GM19463 (cell line): ENCODE results near the gene CD6.

Source experiments
- ATAC-seq: cut with Tn5 transposase; IDR thresholded peaks from one replicate; pipeline ENCODE4 v1.9.1; 2021; ENCODE audit warnings: mild to moderate bottlenecking, moderate library complexity; ENCODE audit not compliant: unreplicated experiment

The CD6 gene

DNA sequence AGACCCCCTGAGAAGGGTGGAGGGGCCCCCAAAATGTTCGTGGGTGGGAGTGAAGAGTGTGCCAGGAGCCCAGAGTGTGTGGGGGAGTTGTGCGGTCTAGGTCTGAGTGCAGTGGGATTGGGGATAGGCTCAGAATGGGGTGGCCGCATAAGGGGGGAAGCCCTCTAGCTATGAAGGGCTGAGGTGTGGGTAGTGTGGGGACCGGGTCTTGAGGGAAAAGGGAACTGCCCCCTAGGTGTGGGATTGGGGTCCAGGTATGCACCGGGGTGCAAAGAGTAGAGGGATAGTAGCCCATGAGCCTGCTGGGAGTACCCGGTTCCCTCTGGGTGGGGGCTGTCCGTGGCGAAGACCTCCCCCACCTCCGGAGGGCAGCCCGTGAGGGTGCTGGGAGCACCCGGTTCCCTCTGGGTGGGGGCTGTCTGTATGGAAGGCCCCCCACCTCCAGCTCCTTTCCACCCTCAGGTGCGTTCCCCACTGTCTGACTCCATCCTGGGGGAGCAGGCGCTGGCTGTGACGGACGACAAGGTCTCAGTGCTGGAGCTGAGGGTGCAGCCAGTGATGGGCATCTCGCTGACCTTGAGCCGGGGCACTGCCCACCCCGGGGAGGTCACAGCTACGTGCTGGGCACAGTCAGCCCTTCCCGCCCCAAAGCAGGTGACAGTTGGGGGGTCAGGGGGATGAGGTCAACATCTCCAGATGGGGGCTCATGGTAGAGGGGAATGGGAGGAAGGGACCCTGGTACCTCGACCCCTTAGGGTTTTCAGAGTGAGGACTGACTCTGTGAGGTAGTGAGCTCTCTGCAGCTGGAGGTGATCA is 36.5 kb upstream of the CD6 start:
- no peak for ATAC-seq

DNA sequence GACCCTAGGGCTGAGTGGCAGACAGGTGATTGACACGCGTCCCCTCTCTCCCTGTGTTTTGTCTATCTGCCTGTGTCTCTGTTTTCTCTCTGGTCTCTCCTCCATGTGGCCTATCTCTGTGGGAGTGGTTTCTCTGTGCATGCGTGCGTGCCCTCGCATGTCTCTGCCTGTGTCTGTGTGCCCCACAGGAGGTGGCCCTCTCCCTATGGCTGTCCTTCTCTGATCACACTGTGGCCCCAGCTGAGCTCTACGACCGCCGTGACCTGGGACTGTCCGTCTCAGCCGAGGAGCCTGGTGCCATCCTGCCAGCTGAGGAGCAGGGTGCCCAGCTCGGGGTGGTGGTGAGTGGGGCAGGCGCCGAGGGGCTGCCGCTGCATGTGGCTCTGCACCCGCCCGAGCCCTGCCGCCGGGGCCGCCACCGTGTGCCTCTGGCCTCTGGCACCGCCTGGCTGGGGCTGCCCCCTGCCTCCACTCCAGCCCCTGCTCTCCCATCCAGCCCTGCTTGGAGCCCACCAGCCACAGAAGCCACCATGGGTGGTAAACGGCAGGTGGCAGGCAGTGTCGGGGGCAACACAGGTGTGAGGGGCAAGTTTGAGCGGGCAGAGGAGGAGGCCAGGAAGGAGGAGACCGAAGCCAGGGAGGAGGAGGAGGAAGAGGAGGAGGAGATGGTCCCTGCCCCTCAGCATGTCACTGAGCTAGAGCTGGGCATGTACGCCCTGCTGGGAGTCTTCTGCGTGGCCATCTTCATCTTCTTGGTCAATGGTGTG is 35.6 kb upstream of the CD6 start:
- ATAC-seq: no peak

DNA sequence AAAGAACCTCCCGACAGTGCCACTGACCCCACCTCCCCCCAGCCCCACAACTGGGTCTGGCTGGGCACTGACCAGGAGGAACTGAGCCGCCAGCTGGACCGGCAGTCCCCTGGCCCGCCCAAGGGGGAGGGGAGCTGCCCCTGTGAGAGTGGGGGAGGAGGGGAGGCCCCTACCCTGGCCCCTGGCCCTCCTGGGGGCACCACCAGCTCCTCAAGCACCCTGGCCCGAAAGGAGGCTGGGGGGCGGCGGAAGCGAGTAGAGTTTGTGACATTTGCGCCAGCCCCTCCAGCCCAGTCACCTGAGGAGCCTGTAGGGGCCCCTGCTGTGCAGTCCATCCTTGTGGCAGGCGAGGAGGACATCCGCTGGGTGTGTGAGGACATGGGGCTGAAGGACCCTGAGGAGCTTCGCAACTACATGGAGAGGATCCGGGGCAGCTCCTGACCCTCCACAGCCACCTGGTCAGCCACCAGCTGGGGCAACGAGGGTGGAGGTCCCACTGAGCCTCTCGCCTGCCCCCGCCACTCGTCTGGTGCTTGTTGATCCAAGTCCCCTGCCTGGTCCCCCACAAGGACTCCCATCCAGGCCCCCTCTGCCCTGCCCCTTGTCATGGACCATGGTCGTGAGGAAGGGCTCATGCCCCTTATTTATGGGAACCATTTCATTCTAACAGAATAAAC is 34.9 kb upstream of the CD6 start:
- ATAC-seq: no peak

DNA sequence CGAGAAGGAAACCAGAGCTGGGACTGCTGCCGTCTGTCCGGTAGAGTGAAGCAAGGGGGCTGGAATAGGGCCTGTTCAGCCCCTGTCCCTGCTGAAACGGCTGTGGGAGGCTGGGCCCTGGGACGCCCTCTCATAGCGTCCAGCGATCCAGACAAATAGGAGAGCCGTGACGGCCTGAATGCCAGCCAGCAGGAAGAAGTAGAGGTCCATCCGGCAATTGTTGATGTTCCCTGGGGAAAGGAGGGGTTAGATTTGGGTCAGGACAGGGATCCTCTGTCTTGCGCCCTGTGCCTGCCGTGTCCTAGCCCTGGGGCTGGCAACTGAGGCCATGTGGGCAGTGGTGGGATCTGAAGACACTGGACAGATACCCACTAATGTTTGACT is 34.3 kb upstream of the CD6 start:
- ATAC-seq: no peak

DNA sequence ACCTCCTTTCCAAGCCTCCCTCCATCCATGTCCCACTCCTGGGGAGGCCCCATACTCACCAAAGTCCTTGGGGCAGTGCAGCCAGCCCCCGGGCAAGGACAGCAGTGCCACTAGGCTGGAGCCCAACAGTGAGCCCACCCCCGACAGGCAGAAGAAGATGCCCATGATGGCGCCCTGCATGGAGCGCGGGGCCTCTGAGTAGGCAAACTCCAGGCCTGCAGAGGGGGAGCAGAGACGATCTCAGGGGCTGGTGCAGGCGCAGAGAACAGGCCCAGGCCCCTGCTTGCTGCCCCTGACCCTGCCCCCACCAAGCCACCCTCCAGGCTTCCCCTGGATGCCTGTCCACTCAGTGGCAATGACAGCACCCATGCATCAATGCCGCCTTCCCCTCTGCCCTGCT is 33.7 kb upstream of the CD6 start:
- no peak for ATAC-seq

DNA sequence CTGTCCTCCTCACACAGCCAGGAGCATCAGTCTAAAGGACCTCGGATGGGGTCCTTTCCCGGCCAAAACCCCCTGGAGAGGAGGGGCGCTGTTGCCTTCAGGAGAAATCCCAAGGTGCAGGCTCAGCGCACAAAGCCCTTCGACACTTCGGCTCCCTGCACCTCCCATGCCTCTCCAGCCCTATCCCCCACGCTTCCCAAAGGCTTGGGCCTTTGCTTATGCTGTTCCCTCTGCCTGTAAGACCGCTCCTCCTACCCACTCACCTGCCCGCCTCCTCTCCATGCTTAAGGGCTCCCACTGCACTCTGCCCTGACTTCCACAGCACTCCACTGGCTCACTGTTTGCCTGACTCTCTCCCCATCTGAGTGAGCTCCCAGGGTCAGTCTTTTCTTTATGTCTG is 33.0 kb upstream of the CD6 start:
- no peak for ATAC-seq

DNA sequence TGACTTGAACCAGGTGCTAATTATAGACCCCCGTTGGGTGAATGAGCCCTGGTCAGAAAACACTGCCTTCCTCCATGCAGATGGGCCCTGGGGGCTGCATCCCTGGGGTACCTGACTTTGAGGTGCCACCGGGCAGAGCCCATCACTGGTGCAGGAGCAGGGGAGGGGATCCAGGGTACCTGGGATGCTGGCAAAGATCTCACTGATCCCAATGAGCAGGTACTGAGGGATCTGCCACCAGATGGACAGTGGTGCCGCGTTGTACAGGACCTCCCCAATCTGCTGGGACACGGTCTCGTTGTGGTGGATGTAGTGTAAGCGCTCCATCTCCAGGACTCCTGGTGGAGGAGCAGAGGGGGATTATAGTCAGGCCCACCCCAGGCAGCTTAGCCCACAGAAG is 32.2 kb upstream of the CD6 start:
- ATAC-seq: no peak

DNA sequence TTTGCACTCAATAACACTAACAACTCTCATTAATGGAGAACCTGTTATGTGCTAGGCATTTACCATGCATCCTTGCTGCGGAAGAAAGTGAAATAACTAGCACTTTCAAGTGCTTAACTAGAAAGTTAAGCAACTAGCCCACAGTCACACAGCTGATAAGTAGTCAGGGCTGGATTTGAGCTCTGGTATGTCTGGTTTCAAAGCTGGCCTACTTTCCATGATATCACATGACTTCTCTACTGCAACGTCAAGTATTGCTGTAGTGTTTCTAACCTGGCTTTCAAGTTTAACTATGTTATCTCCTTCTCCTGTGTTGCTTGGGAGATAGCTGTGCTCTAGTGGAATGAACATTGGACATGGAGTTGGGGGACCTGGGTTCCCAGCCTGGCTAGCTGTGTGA is 31.6 kb upstream of the CD6 start:
- no peak for ATAC-seq

DNA sequence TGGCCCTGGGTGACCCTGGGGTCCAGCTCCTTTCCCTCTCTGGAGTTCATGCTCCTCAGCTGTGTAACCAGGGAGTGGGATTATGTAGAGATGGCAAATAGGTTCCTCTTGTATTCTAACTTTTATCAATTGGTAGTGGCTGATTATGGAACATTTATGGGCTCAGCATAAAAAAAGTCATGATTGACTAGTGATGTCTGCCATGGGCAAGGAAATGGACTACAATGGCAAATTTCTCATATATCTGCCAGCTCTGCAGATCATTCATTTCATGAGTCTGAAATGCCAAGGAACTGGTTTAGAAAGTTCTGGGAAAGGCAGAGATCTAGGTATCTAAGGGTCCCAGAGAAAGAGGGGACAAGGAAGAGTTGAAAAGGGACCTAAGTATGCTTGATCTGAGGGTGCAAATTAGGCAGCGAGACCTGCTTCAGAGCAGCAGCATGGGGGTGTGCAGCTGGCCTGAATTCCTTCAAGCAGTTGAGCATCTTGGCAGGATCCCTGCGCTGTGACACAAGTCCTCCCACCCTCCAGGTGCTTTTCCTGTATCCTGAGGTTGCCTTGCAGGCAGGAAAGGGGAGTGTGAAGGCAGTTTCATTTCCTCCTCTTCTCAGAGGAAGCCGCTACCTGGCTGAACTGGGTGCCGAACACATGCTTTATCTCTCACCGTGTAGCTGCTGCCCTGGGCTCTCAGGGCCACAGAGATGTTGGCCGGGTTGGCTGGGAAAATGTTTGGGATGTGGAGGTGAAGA is 29.9 kb upstream of the CD6 start:
- no peak for ATAC-seq

DNA sequence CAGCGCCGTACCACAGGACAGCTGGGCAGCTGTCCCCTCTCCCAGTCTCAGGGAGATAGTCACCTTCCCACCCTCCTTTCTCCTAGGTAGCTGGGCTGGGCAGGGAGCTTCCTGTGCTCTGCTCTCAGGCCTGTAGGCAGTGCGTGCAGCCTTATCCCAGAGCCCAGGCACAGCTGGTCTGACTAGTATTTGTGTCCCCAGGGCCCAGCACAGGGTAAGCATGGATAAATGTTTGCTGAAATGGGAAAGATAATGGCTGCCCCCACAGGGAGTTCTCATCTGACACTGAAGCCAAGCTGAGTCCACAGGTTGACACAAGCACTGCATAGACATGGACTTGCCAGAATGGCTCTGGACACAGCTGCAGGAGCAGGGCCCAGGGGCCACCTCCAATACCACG is 29.3 kb upstream of the CD6 start:
- no peak for ATAC-seq

DNA sequence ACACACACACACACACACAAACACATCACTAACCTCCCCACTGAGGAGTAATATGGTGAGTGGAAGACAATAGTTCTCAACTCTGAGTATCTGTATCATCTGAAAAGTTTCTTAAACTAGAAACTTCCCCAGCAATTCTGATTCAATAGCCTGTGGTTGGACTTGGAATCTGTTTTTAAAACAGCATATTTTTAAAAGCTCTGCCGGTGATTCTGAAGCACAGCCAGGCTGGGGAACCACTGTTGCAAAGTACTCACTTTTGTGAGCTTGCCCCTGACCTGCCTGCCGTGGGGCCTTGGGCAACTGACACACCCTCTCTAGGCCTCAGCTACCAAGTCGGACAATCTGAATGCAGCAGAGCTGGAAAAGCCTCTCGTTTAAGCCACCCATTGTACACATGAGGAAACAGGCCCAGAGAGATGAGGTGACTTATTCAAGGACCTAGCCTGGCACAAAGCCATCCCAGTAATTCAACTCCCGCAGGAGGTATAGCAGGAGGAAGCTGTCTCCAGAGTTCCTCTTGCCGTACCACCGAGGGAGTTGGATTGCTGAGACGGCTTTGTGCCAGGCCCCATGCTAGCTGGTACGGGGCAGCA is 28.4 kb upstream of the CD6 start:
- ATAC-seq: no peak

DNA sequence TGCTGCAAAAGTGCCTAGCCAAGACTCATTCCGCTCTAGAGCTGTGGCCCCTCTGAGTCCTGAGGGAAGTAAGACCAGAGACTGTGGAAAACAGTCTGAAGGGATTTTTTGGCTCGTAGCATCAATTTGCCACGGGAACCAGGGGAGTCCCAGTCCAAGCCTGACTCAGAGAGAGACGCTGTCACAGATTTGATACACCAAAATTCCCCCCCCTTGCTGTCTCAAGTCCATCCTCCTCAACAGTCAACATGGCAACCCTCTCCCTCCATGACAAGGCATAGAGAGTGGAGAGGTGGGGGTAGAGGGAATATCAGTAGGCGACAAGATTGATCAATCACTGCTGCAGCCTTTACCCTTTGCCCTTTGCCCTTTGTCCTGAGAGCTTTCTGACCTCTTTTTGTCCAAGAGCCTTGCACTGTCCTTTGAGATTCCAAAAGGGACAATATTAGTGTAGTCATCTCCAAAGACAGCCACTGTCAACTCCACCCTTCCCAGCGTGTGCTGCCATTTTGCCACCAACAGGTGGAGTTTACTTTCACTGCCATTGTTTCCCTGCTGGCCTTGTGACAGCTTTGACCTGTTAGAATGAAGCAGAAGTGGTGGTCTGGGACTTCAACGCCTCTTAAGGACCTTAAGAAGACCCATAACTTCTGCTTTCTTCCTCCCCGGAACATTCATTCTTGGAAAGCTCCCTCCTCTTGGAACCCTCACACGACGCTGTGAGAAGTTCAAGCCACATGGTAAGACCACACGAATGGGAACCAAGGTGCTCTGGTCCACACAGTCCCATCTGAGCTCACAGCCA is 26.8 kb upstream of the CD6 start:
- no peak for ATAC-seq

DNA sequence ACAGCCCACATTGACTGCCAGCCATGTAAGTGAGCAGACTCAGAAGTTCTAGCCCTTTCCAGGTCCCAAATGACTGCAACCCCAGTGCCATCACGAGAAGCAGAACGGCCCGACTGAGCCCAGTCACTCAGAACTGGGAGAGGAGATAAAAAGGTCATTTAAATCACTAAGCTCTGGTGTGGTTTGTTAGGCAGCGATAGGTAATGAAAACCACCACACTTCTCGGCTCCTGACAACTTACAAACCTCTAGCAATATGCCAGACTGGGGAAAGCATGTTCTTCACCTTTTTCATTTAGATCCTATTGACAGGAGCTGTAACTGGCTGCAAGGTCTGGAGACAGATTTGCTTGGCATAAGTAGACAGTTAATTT is 26.2 kb upstream of the CD6 start:
- ATAC-seq: no peak

DNA sequence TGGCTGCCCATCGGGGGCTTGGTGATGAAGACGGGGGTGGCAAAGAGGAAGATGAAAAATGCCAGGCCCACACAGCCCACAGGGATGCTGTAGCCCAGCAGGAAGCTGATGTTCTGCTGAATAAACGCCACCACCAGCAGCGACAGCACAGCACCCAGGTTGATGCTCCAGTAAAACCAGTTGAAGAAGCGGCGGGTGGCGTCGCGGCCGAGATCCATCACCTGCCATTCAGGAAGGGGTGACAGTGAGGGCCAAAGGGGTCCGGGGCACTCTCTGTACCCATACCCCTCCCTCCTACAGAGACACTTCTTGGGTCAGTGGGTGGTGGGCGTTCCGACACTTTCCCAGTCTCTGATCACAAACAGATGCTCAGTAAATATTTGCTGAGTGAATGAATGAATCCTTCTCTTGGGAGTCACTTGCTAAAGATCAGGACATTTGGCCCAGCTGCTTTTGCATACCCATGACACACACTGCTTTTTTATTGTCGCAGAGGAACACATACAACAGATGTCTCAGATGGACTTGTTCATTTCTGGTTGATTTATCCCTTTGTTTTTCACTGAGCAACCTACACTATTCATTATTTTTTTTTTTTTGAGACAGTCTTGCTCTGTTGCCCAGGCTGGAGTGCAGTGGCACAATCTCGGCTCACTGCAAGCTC is 24.7 kb upstream of the CD6 start:
- ATAC-seq: no peak

DNA sequence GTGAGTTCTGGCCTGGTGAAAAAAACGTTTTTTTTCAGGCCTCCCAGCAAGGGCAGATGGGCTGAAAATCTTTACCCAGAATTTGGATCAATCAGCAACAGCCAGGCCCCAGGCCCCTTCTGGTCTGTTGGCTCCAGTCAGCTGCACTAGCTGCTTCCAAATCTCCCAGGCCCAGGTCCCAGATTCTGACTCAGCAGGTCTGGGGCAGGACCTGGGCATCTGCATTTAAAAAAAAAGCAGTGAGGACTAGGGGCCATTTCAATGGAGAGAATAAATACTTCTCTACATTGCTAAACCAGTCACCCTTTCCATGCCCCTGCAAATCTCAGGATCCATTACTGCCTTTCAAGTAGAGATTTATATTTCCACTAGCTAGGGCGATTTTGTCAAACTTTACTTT is 23.8 kb upstream of the CD6 start:
- ATAC-seq: no peak

DNA sequence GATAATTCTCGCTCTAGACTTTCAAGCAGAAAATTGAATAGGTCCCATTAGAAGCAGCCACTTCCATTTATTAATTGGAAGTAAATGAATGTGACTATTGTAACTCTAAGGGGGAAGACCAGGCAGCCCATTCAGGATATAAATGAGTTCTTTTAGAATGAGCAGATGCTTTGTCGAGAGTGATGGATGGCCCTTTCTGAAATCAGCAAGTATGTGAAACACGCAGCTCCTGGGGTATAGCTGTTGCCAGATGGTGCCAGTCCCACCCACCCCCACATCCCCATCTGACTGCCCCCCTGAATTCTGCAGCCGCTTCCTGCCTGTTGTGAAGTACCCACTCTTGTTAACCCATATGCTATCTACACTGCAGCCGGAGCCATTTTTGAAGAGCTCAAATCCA is 23.2 kb upstream of the CD6 start:
- ATAC-seq: no peak

DNA sequence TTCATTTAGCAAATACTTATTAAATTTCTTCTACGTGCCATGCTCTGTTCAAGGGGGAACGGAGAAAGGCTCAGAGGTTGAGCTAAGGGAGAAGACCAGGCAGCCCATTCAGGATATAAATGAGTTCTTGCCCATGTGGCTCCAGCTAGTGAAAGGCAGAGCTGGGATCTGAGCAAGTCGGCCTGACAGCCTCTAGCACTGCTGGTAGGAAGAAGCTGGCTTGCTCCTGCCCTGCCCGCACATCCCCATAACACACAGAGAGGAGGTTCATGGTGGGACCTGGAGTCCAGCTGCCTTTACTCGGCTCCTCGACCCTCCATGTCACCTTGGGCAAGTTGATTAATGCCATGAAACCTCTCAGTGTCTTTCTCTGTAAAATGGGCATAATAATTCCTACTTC is 21.5 kb upstream of the CD6 start:
- ATAC-seq: no peak

DNA sequence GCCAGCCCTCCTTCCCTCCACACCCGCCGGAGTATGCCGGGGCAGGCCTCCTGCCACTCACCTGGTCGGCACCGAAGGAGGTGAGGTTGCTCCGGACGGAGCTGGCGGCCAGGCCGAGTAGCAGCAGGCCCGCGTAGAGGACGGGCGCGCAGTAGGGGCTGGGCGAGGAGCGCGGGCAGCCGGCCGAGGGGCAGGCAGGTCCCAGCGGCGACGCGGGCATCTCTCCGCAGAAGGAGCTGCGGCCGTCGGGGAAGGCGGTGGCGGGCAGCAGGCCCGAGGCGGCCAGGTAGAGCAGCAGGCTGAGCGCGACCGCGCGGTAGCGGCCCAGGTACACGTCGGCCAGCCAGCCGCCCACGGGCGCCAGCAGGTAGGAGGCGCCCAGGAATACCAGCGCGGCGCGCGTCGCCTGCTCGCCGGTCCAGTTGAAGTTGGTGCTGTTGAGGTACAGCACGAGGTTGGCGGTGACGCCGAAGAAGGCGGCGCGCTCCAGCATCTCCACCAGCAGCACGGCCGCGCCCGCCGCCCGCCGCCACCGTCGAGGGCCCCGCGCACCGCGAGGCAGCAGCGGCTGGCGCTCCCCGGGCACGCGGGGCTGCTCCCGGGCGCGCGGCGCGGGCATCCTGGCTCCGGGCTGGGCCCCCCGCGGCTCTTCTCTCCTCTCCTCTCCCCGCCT is 20.4 kb upstream of the CD6 start:
- no peak for ATAC-seq

DNA sequence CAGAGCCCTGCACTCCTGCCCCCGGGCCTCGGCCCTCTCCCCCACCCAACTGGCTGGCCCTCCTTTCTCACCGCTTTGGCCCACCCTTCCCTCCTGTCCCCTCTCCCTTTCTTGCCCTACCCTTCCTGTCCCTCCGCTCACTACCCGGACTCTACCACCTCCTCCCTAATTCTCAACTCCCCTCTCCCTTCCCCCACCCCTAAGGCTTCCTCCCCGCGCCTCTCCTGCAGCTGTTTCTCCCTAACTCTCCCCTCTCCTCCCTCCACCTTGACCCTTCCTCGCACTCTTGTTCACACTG is 19.9 kb upstream of the CD6 start:
- ATAC-seq: no peak
